Testis (tissue), 2 donors: ENCODE measurements around the gene GLYR1.

Source experiments
- CTCF ChIP-seq, 3 experiments: fragments of 450-650 bp in 2 of 3; fragments of 200-600 bp in 1 of 3; sonication (generic) in 1 of 3; IDR thresholded peaks; one replicate each; pipeline ENCODE4 v1.5.1; 2016 to 2019; ENCODE audit warnings: antibody characterized with exemption in 3 of 3, mild to moderate bottlenecking in 2 of 3, moderate library complexity in 1 of 3
- POLR2A ChIP-seq: fragments of 450-650 bp; IDR thresholded peaks from one replicate; pipeline ENCODE4 v1.6.1; 2017; ENCODE audit warnings: antibody characterized with exemption, mild to moderate bottlenecking, moderate library complexity

GRCh38 chr16:4890026-4890425, 42.9 kb upstream of the GLYR1 start:
- TF ChIP-seq CTCF (IDR thresholded peaks at IDR 0.05) = no peak
- TF ChIP-seq POLR2A = no peak
